ENCODE results near the gene POU3F1.

GRCh38 chr1:38025233-38025632 lies 21.4 kb downstream of the POU3F1 start:
- no peak for TF ChIP-seq ATF2 (IDR thresholded peaks at IDR 0.05; ENCODE audit: low read length)
- no peak for TF ChIP-seq SIX5 (IDR thresholded peaks at IDR 0.05; ENCODE audit: low read depth, low read length, severe bottlenecking)
- TF ChIP-seq TAF1 (IDR thresholded peaks at IDR 0.05; ENCODE audit: borderline replicate concordance, low read depth, low read length), result no peak
- TF ChIP-seq RAD21 (IDR thresholded peaks at IDR 0.05; ENCODE audit: insufficient read depth, low read depth, low read length), result no peak
- no peak for TF ChIP-seq MXI1 (IDR thresholded peaks at IDR 0.05; ENCODE audit: low read depth, low read length)
- TF ChIP-seq YY1 (IDR thresholded peaks at IDR 0.05; ENCODE audit: low read depth, low read length), result no peak
- TF ChIP-seq YBX1 (IDR thresholded peaks at IDR 0.05), result no peak

All from GM12878 (cell line).